Measurements from ENCODE around the gene TMEM131L.

Gene TMEM131L

DNA sequence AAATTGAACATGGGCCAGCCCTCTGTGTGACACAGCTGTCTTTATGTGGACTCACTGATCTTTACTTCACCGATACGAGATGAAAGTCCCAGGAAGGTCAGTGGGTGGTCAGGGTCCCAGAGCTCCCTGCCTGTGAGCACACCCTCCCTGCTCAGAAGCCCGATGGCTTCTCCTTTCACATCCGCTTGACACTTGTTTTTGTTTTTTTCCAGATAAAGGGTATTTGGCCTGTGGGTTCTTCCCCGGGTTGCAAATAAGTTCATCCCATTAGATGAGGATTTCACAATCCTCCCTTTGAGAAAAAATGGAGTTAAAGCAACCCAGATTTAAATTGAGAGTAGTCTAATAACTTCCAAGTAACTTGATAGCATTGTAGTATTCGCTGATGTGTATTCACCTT, 169.7 kb downstream of the TMEM131L start:
- WGBS = 94% methylated on average over 5 of the region's 6 CpGs
- no peaks in the 10 kb centered on the region for H3K27me3 ChIP-seq (ENCODE audit: insufficient read depth, low read length)
- no peaks in the 10 kb centered on the region for H3K9me3 ChIP-seq (ENCODE audit: insufficient read depth, low read depth, low read length)
- H3K9ac ChIP-seq (ENCODE audit: low read depth, low read length) = no peak overlapping the region
- H3K36me3 ChIP-seq (ENCODE audit: insufficient read depth, low read length) = peaks cover 53% of the 10 kb centered on the region
- no peaks in the 10 kb centered on the region for H3K4me1 ChIP-seq (ENCODE audit: insufficient read depth, low read length)
- H3K4me3 ChIP-seq (ENCODE audit: low read length) = no peak overlapping the region
- no peak overlapping the region for H3K27ac ChIP-seq (ENCODE audit: low read depth, low read length)

GRCh38 chr4:153637201-153637600, 171.0 kb downstream of the TMEM131L start:
- H3K36me3 ChIP-seq (ENCODE audit: insufficient read depth, low read length) = peaks cover 44% of the 10 kb centered on the region

GRCh38 chr4:153638011-153638410, 171.9 kb downstream of the TMEM131L start:
- Histone ChIP-seq H3K9ac (ENCODE audit: low read depth, low read length) (no peak overlapping the region), H3K4me1 (ENCODE audit: insufficient read depth, low read length) (no peaks in the 10 kb centered on the region), H3K9me3 (ENCODE audit: insufficient read depth, low read depth, low read length) (no peaks in the 10 kb centered on the region), H3K27me3 (ENCODE audit: insufficient read depth, low read length) (no peaks in the 10 kb centered on the region), H3K36me3 (ENCODE audit: insufficient read depth, low read length) (peaks cover 37% of the 10 kb centered on the region), H3K4me3 (ENCODE audit: low read length) (no peak overlapping the region), H3K27ac (ENCODE audit: low read depth, low read length) (no peak overlapping the region)
- 96% methylated on average over 5 of the region's 8 CpGs for WGBS

More at GRCh38 chr4:153637201-153637600, 171.0 kb downstream of the TMEM131L start:
- H3K4me3 ChIP-seq (ENCODE audit: low read length) = no peak overlapping the region
- H3K9ac ChIP-seq (ENCODE audit: low read depth, low read length) = no peak overlapping the region
- no peak overlapping the region for H3K27ac ChIP-seq (ENCODE audit: low read depth, low read length)
- no peaks in the 10 kb centered on the region for H3K4me1 ChIP-seq (ENCODE audit: insufficient read depth, low read length)
- WGBS = 100% methylated on average over 3 of the region's 3 CpGs
- no peaks in the 10 kb centered on the region for H3K27me3 ChIP-seq (ENCODE audit: insufficient read depth, low read length)
- no peaks in the 10 kb centered on the region for H3K9me3 ChIP-seq (ENCODE audit: insufficient read depth, low read depth, low read length)

DNA sequence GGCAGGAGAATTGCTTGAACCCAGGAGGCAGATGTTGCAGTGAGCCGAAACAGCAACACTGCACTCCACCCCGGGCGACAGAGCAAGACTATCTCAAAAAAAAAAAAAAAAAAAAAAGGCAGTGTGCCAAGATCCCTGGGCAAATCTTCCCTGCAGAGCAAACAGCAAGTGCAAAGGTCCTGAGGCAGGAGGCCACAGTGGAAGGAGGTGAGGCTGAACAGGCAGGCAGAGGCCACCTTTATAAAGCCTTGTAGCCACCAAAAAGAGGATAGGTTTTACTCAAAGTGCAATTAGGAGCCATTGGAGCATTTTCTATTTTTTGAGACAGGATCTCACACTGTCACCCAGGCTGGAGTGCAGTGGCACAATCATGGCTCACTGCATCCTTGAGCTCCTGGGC, 172.8 kb downstream of the TMEM131L start:
- no peaks in the 10 kb centered on the region for H3K9me3 ChIP-seq (ENCODE audit: insufficient read depth, low read depth, low read length)
- H3K36me3 ChIP-seq (ENCODE audit: insufficient read depth, low read length) = peaks cover 30% of the 10 kb centered on the region
- no peaks in the 10 kb centered on the region for H3K4me1 ChIP-seq (ENCODE audit: insufficient read depth, low read length)
- no peaks in the 10 kb centered on the region for H3K27me3 ChIP-seq (ENCODE audit: insufficient read depth, low read length)
- H3K4me3 ChIP-seq (ENCODE audit: low read length) = no peak overlapping the region
- WGBS = 93% methylated on average over 3 of the region's 3 CpGs
- H3K9ac ChIP-seq (ENCODE audit: low read depth, low read length) = no peak overlapping the region
- no peak overlapping the region for H3K27ac ChIP-seq (ENCODE audit: low read depth, low read length)

DNA sequence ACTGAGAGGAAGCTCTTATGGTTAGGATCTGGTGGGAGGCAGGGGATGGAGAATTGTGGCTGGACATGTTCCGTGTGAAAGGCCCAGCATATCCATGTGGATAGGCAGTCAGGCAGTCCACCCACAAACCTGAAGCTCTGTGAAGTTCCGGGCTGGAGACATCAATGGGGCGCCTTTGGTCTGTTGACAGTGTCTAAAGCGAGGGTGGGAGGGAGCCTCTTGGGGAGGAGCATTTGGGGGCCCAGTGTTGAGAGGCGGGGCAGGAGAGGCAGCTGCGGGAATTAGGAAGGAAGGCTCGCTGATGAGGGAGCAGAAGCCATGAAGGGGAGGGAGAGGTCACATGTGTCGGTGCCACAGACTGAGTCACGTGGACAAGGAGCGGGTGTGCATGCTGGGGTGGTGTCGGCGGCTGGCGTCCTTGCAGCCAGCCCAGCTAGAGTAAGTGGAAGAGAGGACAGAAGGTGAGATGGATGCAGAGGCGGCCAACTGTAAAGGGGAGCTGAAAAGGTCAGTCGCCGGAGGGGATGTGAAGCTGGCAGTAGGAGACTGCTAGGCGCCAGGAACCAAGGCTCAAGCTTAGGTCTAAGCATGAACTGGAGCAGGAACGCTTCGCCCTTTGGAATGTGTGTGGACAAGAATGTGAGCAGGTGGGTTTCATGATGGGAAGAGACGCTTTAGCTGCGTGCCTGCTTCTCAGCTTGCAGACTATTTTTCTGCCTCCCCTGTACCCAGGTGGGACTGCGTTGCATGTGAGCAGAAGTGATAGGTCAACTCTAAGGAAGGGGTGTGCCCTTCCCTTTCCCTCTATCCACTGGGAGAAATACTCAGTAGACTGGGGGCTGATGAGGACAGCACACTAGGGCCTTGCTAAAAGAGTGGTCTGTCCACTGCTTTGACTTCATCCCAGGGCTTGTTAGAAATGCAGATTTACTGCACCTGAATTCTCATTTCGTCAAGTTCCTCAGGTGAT, 174.0 kb downstream of the TMEM131L start:
- no peak overlapping the region for H3K4me3 ChIP-seq (ENCODE audit: low read length)
- H3K9ac ChIP-seq (ENCODE audit: low read depth, low read length) = no peak overlapping the region
- no peaks in the 10 kb centered on the region for H3K4me1 ChIP-seq (ENCODE audit: insufficient read depth, low read length)
- H3K36me3 ChIP-seq (ENCODE audit: insufficient read depth, low read length) = peaks cover 22% of the 10 kb centered on the region
- WGBS = 90% methylated on average over 23 of the region's 23 CpGs
- H3K9me3 ChIP-seq (ENCODE audit: insufficient read depth, low read depth, low read length) = peaks cover 2% of the 10 kb centered on the region
- H3K27me3 ChIP-seq (ENCODE audit: insufficient read depth, low read length) = no peaks in the 10 kb centered on the region
- H3K27ac ChIP-seq (ENCODE audit: low read depth, low read length) = no peak overlapping the region

DNA sequence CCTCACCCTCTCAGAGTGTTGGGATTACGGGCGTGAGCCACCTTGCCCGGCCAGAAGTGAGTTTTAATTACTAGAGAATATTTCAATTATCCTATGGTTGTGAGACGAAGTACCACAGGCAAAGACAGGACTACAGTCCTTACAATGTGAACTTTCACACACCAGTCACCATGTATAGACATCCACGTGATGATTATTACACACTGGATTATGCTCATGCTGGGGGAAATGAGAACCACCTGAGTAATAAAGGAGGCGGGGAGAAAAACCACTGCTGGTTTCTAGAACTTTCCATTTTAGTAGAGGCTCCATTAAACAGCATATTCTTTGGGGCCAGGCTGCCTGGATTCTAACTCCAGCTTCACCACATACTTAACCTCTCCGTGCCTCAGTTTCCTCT, 175.4 kb downstream of the TMEM131L start:
- 92% methylated on average over 4 of the region's 7 CpGs for WGBS
- Histone ChIP-seq H3K36me3 (ENCODE audit: insufficient read depth, low read length) (peaks cover 8% of the 10 kb centered on the region), H3K9ac (ENCODE audit: low read depth, low read length) (no peak overlapping the region), H3K27ac (ENCODE audit: low read depth, low read length) (no peak overlapping the region), H3K4me3 (ENCODE audit: low read length) (no peak overlapping the region), H3K9me3 (ENCODE audit: insufficient read depth, low read depth, low read length) (peaks cover 8% of the 10 kb centered on the region), H3K27me3 (ENCODE audit: insufficient read depth, low read length) (no peaks in the 10 kb centered on the region), H3K4me1 (ENCODE audit: insufficient read depth, low read length) (no peaks in the 10 kb centered on the region)

DNA sequence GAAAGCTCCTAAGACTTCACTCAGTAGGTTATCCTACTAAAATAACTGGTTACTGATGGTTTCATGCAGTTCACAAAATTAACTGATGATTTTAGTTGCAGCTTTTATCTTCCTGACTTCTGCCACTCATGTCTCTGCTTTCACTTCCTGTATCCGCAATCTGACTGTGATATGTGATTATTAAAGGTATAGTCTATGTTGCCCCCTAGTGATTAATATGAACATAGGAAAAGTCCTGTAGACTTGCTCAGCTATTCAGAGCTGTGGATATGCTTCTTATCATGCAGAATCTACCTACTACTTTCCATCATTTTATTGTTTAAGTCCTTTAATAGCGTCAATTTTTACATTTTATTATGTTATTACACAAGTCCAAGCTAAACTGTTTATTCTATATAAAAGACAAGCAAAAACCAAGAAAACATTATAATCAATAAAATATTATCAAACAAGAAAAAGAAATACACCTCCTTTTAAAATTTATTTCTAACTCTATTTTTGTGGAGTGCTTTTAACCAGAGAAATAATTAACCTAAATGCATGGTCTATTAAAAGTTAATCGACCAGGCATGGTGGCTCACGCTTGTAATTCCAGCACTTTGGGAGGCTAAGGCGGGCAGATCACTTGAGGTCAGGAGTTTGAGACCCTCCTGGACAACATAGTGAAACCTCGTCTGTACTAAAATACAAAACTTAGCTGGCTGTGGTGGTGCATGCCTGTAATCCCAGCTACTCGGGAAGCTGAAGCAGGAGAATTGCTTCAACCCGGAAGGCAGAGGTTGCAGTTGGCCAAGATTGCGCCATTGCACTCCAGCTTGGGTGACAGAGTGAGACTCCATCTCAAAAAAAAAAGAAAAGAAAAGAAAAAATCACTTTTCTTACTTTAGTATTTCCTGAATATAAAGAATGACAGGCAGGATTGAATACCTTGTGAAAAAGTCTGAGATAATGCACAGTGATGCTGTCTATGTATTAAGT, 177.5 kb downstream of the TMEM131L start:
- WGBS = 97% methylated on average over 8 of the region's 9 CpGs
- Histone ChIP-seq H3K36me3 (ENCODE audit: insufficient read depth, low read length) (no peaks in the 10 kb centered on the region), H3K9ac (ENCODE audit: low read depth, low read length) (no peak overlapping the region), H3K27me3 (ENCODE audit: insufficient read depth, low read length) (no peaks in the 10 kb centered on the region), H3K27ac (ENCODE audit: low read depth, low read length) (no peak overlapping the region), H3K4me1 (ENCODE audit: insufficient read depth, low read length) (no peaks in the 10 kb centered on the region), H3K9me3 (ENCODE audit: insufficient read depth, low read depth, low read length) (peaks cover 8% of the 10 kb centered on the region), H3K4me3 (ENCODE audit: low read length) (no peak overlapping the region)

DNA sequence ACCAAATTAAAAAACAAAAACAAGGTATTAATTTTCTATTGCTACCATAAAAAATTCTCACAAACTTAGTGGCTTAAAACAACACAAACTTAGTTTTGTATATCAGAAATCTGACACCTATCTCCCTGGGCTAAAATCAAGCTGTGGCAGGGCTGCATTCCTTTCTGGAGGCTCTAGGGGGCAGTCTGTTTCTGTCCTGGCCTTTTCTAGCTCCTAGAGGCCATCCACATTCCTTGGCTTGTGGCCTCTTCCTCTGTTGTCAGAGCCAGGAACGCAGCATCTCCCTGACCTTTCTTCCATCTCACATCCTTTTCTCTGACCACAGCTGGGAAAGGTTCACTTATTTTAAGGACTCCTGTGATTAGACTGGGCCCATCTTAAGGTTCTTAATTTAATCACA, 179.0 kb downstream of the TMEM131L start:
- Histone ChIP-seq H3K27me3 (ENCODE audit: insufficient read depth, low read length) (no peaks in the 10 kb centered on the region), H3K4me3 (ENCODE audit: low read length) (no peak overlapping the region), H3K27ac (ENCODE audit: low read depth, low read length) (no peak overlapping the region), H3K9ac (ENCODE audit: low read depth, low read length) (no peak overlapping the region), H3K4me1 (ENCODE audit: insufficient read depth, low read length) (no peaks in the 10 kb centered on the region), H3K36me3 (ENCODE audit: insufficient read depth, low read length) (no peaks in the 10 kb centered on the region), H3K9me3 (ENCODE audit: insufficient read depth, low read depth, low read length) (peaks cover 8% of the 10 kb centered on the region)
- WGBS = 94% methylated on average over 1 of the region's 1 CpG

DNA sequence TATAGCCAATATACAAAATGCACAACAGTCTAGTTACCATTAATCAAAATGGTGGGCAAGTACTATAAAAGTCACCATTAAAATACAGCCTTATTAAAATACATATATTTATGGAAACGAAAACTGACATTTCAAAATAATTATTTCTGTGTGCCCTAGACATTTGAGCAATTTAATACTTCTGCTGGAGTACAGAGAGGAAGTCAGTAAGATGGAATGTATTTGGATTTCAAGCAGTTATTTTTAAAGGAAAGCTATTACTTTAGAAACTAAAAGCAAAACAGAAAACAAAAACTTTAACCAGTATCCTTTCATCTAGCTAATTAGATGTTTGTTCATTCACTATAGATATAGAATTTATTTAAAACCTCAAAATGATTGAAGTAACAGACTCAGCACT, 180.1 kb downstream of the TMEM131L start:
- Histone ChIP-seq H3K4me1 (ENCODE audit: insufficient read depth, low read length) (peaks cover 4% of the 10 kb centered on the region; the same call in 1 of the 2 replicates), H3K9ac (ENCODE audit: low read depth, low read length) (no peak overlapping the region), H3K36me3 (ENCODE audit: insufficient read depth, low read length) (no peaks in the 10 kb centered on the region), H3K27ac (ENCODE audit: low read depth, low read length) (no peak overlapping the region), H3K4me3 (ENCODE audit: low read length) (no peak overlapping the region), H3K27me3 (ENCODE audit: insufficient read depth, low read length) (no peaks in the 10 kb centered on the region), H3K9me3 (ENCODE audit: insufficient read depth, low read depth, low read length) (peaks cover 8% of the 10 kb centered on the region)
- WGBS = no CpG with 5 or more reads among the region's 1 CpG

DNA sequence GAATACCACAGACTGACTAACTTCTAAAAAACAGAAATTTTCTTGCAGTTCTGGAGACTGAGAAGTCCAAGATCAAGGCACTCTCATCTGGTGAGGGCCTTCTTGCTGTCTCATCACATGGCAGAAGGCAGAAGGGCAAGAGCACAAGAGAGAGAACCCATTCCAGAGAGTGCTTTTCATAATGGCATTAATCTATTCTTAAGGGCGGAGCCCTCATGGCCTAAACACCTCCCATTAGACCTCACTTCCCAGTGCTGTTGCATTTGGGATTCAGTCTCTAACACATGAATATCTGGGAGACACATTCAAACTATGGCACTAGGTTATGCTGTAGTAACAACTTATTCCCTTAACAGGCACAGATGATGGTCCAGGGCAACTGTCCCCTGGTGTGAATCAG, 180.8 kb downstream of the TMEM131L start:
- H3K4me1 ChIP-seq (ENCODE audit: insufficient read depth, low read length) = peaks cover 11% of the 10 kb centered on the region; the same call in 1 of the 2 replicates
- peaks cover 8% of the 10 kb centered on the region for H3K9me3 ChIP-seq (ENCODE audit: insufficient read depth, low read depth, low read length)
- H3K4me3 ChIP-seq (ENCODE audit: low read length) = no peak overlapping the region
- no peaks in the 10 kb centered on the region for H3K27me3 ChIP-seq (ENCODE audit: insufficient read depth, low read length)
- no peak overlapping the region for H3K27ac ChIP-seq (ENCODE audit: low read depth, low read length)
- no peaks in the 10 kb centered on the region for H3K36me3 ChIP-seq (ENCODE audit: insufficient read depth, low read length)
- H3K9ac ChIP-seq (ENCODE audit: low read depth, low read length) = no peak overlapping the region
- WGBS = 97% methylated on average over 1 of the region's 1 CpG

GRCh38 chr4:153647975-153648374, 181.8 kb downstream of the TMEM131L start:
- H3K9ac ChIP-seq (ENCODE audit: low read depth, low read length) = no peak overlapping the region
- 77% methylated on average over 4 of the region's 4 CpGs for WGBS
- peaks cover 8% of the 10 kb centered on the region for H3K9me3 ChIP-seq (ENCODE audit: insufficient read depth, low read depth, low read length)
- no peaks in the 10 kb centered on the region for H3K36me3 ChIP-seq (ENCODE audit: insufficient read depth, low read length)
- no peak overlapping the region for H3K4me3 ChIP-seq (ENCODE audit: low read length)
- no peaks in the 10 kb centered on the region for H3K27me3 ChIP-seq (ENCODE audit: insufficient read depth, low read length)
- no peak overlapping the region for H3K27ac ChIP-seq (ENCODE audit: low read depth, low read length)
- peaks cover 15% of the 10 kb centered on the region; the same call in 1 of the 2 replicates for H3K4me1 ChIP-seq (ENCODE audit: insufficient read depth, low read length)

All from HUES64 (cell line).